T-helper 2 cell (primary cell): ENCODE data around the gene GSTCD.

Experiments used
- DNase-seq, 5 experiments: peaks; one replicate each; pipeline versions ENCODE4 v3.0.0 to v3.0.0-alpha.2; 2012 to 2022

The GSTCD gene

DNA sequence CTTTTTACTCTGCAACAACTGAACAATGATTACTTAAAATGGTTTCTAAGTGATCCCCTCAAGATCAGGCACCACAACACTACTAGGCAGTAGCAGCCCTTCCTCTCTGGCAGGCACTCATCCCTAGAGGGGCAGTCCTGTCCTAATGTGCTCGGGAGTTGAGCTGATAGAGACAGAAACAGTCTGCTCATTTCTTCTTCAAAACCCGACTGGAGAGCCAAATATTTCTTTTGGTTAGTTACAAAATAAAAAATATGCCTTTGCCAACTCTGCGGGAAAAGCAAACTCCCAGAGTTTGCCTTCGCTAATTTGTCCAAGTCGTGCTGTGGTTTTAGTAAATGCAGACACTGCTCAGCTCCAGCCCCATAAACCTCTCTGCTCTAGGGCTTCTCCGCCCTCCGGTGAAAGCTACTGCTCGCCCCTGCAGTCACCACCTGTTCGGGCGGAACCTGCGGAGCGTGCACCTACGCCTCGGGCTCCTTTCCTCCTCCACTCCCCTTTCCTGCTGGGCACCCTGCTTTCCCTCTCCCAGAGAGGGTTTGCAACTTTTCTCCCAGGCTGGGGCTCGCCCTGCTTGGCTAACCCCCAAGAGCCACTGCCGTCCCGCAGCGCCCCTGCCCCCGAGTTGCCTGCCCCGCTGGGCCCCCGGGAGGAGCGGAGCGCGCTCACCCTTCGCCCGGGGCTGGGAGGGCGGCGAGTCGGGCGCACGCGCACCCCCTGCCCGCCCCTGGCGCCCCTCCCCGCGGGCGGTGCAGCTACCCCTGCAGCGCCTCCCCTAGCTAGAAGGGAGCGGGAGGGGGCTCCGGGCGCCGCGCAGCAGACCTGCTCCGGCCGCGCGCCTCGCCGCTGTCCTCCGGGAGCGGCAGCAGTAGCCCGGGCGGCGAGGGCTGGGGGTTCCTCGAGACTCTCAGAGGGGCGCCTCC lies 186.3 kb downstream of the GSTCD start, which contains the start of gene NPNT:
NPNT (plus strand) TSS at position 812 of the 923 bp plus-strand sequence. CDS start 182 bp downstream, outside the sequence.
- DNase-seq = peak in 1 of 5 experiments; percentile 7

DNA sequence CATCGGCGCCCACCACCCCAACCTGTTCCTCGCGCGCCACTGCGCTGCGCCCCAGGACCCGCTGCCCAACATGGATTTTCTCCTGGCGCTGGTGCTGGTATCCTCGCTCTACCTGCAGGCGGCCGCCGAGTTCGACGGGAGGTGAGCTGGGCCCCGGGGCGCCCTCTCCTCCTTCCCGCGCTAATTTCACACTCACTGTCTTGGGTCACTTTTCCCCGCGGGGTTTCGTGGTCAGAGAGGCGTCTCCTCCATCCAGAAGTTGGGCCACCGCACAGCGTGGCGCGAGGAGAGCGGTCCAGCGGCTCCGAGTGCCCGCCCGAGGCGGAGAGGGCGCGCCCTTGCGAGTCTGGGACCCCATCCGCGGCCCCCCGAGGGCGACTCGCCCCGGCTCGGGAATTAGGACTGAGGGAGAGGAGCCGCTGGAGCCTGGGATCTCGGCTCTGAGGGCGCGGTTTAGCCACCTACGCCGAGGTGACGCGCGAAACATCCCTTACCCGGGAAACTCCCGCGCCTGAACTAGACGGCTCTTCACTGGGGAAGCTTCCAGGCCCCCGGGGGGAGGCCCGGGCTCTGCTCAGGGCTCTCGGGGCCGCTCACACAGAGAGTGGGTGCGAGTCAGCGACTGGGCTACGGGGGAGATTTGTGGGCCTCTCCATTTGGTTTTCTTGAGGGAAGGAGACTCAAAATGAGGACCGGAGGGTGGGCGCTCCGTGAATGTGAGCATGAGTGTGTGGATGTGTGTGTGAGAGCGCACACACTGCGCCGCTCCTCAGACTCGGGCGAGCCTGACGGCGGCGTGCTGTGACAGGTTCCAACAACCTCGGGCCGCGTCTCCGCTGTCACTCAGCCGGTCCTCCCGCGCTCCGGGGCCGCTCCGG lies 187.2 kb downstream of the GSTCD start:
- peak in 1 of 5 experiments; percentile 37 for DNase-seq

DNA sequence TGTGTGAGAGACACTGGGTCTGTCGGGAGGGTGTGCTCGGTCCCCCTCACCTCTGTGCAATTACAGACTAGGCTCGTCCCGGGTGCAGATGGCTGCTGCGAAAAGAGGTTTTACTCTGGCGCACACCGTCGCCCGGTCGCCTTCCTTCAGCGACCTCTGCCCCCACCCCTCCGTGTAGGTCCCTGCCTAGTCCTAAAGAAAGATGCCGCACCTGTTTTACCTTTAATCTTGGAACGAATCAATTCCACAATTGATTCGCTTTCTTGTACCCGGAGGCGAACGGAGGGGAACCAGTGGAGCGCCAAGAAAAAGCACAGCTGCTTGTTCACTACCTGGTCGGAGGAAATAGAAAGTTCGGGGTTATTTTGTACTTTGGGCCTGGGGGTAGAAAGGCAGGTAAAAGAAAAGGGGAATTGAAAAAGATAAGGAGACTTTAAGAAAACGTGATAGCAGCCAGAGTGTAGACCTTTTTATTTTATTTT lies 187.9 kb downstream of the GSTCD start:
- DNase-seq = no peak
